Karpas-422 (cell line): ENCODE measurements around the gene TRPV3. TPM values are rescaled to one million over a fixed set of nuclear protein-coding genes. Genes with fewer than 3 reads are reported as not detected.

ENCODE experiments used
- DNase-seq: peaks from one replicate; pipeline ENCODE4 v3.0.0-alpha.2; 2015
- H2AFZ ChIP-seq: fragments of 200-600 bp; sonication (generic); 2 replicates; pipeline ENCODE4 v1.6.1; 2014; ENCODE audit warnings: antibody characterized with exemption, low read length, mixed read lengths
- H3K27ac ChIP-seq: fragments of 200-600 bp; sonication (generic); 2 replicates; pipeline ENCODE4 v1.5.1; 2014; ENCODE audit warnings: mild to moderate bottlenecking, low read length, moderate library complexity
- H3K27me3 ChIP-seq: fragments of 200-600 bp; sonication (generic); 2 replicates; pipeline ENCODE4 v1.6.1; 2014; ENCODE audit warnings: low read length, mixed read lengths
- H3K36me3 ChIP-seq: fragments of 200-600 bp; sonication (generic); 2 replicates; pipeline ENCODE4 v1.6.1; 2014; ENCODE audit warnings: low read length, mixed read lengths; ENCODE audit not compliant: insufficient read depth
- H3K4me1 ChIP-seq: fragments of 200-600 bp; sonication (generic); 2 replicates; pipeline ENCODE4 v1.6.1; 2014; ENCODE audit warnings: mild to moderate bottlenecking, low read length, mixed read lengths
- H3K4me2 ChIP-seq: fragments of 200-600 bp; sonication (generic); 2 replicates; pipeline ENCODE4 v1.6.1; 2014; ENCODE audit warnings: low read length, low read depth, mild to moderate bottlenecking; ENCODE audit not compliant: poor library complexity, severe bottlenecking
- H3K4me3 ChIP-seq: fragments of 200-600 bp; sonication (generic); 2 replicates; pipeline ENCODE4 v1.5.1; 2014; ENCODE audit warnings: mild to moderate bottlenecking, antibody characterized with exemption, low read length, mixed read lengths
- H3K79me2 ChIP-seq: fragments of 200-600 bp; sonication (generic); 2 replicates; pipeline ENCODE4 v1.6.1; 2014; ENCODE audit warnings: mild to moderate bottlenecking, low read length, mixed read lengths
- H3K9ac ChIP-seq: fragments of 200-600 bp; sonication (generic); 2 replicates; pipeline ENCODE4 v1.6.0; 2014; ENCODE audit warnings: low read length
- H3K9me2 ChIP-seq: fragments of 200-600 bp; sonication (generic), shearing (Covaris generic); replicated peaks from 2 replicates; pipeline ENCODE4 v1.6.0; 2014; ENCODE audit warnings: mild to moderate bottlenecking, low read length, moderate library complexity; ENCODE audit not compliant: insufficient read depth
- H3K9me3 ChIP-seq: fragments of 300-700, 200-600 bp; sonication (generic); 2 replicates; pipeline ENCODE4 v1.6.1; 2014; ENCODE audit warnings: low read length, mixed read lengths
- H4K20me1 ChIP-seq: fragments of 200-600 bp; sonication (generic); 2 replicates; pipeline ENCODE4 v1.6.1; 2014; ENCODE audit warnings: mild to moderate bottlenecking, antibody characterized with exemption, low read length, low read depth; ENCODE audit not compliant: insufficient read depth
- total RNA-seq: library from RNA; depleted of rRNA; stranded (reverse); fragments of >200 nt; shearing (Covaris generic); gene quantifications from 2 replicates; pipeline ENCODE4 v1.2.3, GENCODE V29; 2014; ENCODE audit warnings: low replicate concordance

The TRPV3 gene
- total RNA-seq, 1 experiment from 2014 or later: 1.4 TPM

GRCh38 chr17:3506054-3506453, 51.6 kb downstream of the TRPV3 start:
- no peak overlapping the region for H2AFZ ChIP-seq
- no peak overlapping the region for H3K4me3 ChIP-seq
- no peak overlapping the region for H3K9ac ChIP-seq
- H3K27ac ChIP-seq: no peak overlapping the region
- no peaks in the 10 kb centered on the region for H4K20me1 ChIP-seq
- DNase-seq: no peak
- no peaks in the 10 kb centered on the region for H3K36me3 ChIP-seq
- H3K9me3 ChIP-seq: no peaks in the 10 kb centered on the region
- no peaks in the 10 kb centered on the region for H3K9me2 ChIP-seq
- no peak overlapping the region for H3K4me2 ChIP-seq
- H3K4me1 ChIP-seq: no peaks in the 10 kb centered on the region
- H3K79me2 ChIP-seq: no peaks in the 10 kb centered on the region
- H3K27me3 ChIP-seq: no peaks in the 10 kb centered on the region

- Histone ChIP-seq H3K9ac (no peak overlapping the region), H3K4me3 (no peak overlapping the region), H4K20me1 (no peaks in the 10 kb centered on the region), H3K27ac (no peak overlapping the region), H3K79me2 (no peaks in the 10 kb centered on the region), H3K27me3 (no peaks in the 10 kb centered on the region), H2AFZ (no peak overlapping the region), H3K36me3 (no peaks in the 10 kb centered on the region), H3K4me2 (no peak overlapping the region), H3K9me3 (no peaks in the 10 kb centered on the region), H3K4me1 (no peaks in the 10 kb centered on the region), H3K9me2 (no peaks in the 10 kb centered on the region)
- no peak for DNase-seq
These were observed 52.6 kb downstream of the TRPV3 start for GRCh38 chr17:3505008-3505407.

GRCh38 chr17:3503285-3503684, 54.3 kb downstream of the TRPV3 start:
- Histone ChIP-seq H3K27ac (no peak overlapping the region), H3K9me2 (no peaks in the 10 kb centered on the region), H2AFZ (no peak overlapping the region), H3K27me3 (no peaks in the 10 kb centered on the region), H4K20me1 (no peaks in the 10 kb centered on the region), H3K36me3 (no peaks in the 10 kb centered on the region), H3K9me3 (no peaks in the 10 kb centered on the region), H3K4me2 (no peak overlapping the region), H3K4me3 (no peak overlapping the region), H3K9ac (no peak overlapping the region), H3K4me1 (no peaks in the 10 kb centered on the region), H3K79me2 (no peaks in the 10 kb centered on the region)
- no peak for DNase-seq

- Histone ChIP-seq H3K4me2 (no peak overlapping the region), H3K27me3 (no peaks in the 10 kb centered on the region)
These were observed 55.1 kb downstream of the TRPV3 start for GRCh38 chr17:3502466-3502865.

GRCh38 chr17:3501344-3501743, 56.3 kb downstream of the TRPV3 start:
- no peak overlapping the region for H2AFZ ChIP-seq

More at GRCh38 chr17:3502466-3502865, 55.1 kb downstream of the TRPV3 start:
- H3K4me3 ChIP-seq: no peak overlapping the region
- H4K20me1 ChIP-seq: no peaks in the 10 kb centered on the region
- no peaks in the 10 kb centered on the region for H3K9me2 ChIP-seq
- DNase-seq: no peak
- no peak overlapping the region for H3K27ac ChIP-seq
- H3K4me1 ChIP-seq: no peaks in the 10 kb centered on the region
- H3K36me3 ChIP-seq: no peaks in the 10 kb centered on the region
- no peak overlapping the region for H2AFZ ChIP-seq
- H3K79me2 ChIP-seq: no peaks in the 10 kb centered on the region
- H3K9me3 ChIP-seq: no peaks in the 10 kb centered on the region
- no peak overlapping the region for H3K9ac ChIP-seq

GRCh38 chr17:3497101-3497500, 60.5 kb downstream of the TRPV3 start:
- Histone ChIP-seq H3K9me2 (no peaks in the 10 kb centered on the region), H4K20me1 (no peaks in the 10 kb centered on the region), H3K27ac (no peak overlapping the region), H3K27me3 (0 out of 2 replicates have a peak, but pooled peaks cover 4% of the 10 kb centered on the region), H3K4me2 (no peak overlapping the region), H3K4me3 (no peak overlapping the region), H2AFZ (no peak overlapping the region), H3K4me1 (no peaks in the 10 kb centered on the region), H3K79me2 (no peaks in the 10 kb centered on the region), H3K9ac (no peak overlapping the region), H3K36me3 (no peaks in the 10 kb centered on the region), H3K9me3 (no peaks in the 10 kb centered on the region)
- DNase-seq: no peak

More at GRCh38 chr17:3501344-3501743, 56.3 kb downstream of the TRPV3 start:
- Histone ChIP-seq H3K9me3 (no peaks in the 10 kb centered on the region), H3K4me1 (no peaks in the 10 kb centered on the region), H3K27me3 (no peaks in the 10 kb centered on the region), H3K36me3 (no peaks in the 10 kb centered on the region), H3K27ac (no peak overlapping the region), H3K79me2 (no peaks in the 10 kb centered on the region), H4K20me1 (no peaks in the 10 kb centered on the region), H3K4me2 (no peak overlapping the region), H3K9ac (no peak overlapping the region), H3K9me2 (no peaks in the 10 kb centered on the region), H3K4me3 (no peak overlapping the region)
- no peak for DNase-seq

- Histone ChIP-seq H3K9ac (no peak overlapping the region), H3K36me3 (no peaks in the 10 kb centered on the region), H3K4me1 (no peaks in the 10 kb centered on the region), H4K20me1 (no peaks in the 10 kb centered on the region), H3K9me3 (no peaks in the 10 kb centered on the region), H3K79me2 (no peaks in the 10 kb centered on the region), H3K9me2 (no peaks in the 10 kb centered on the region), H3K4me2 (no peak overlapping the region), H3K27ac (no peak overlapping the region), H2AFZ (no peak overlapping the region), H3K4me3 (no peak overlapping the region), H3K27me3 (no peaks in the 10 kb centered on the region)
- DNase-seq: no peak
These were observed 72.0 kb downstream of the TRPV3 start for GRCh38 chr17:3485481-3486068.

GRCh38 chr17:3482852-3483251, 74.8 kb downstream of the TRPV3 start:
- H3K9me3 ChIP-seq: no peaks in the 10 kb centered on the region
- DNase-seq: no peak

More at GRCh38 chr17:3482852-3483251, 74.8 kb downstream of the TRPV3 start:
- no peak overlapping the region for H3K4me3 ChIP-seq
- H4K20me1 ChIP-seq: no peaks in the 10 kb centered on the region
- H3K36me3 ChIP-seq: no peaks in the 10 kb centered on the region
- H3K27ac ChIP-seq: no peak overlapping the region
- no peak overlapping the region for H3K9ac ChIP-seq
- H3K4me1 ChIP-seq: no peaks in the 10 kb centered on the region
- H3K79me2 ChIP-seq: no peaks in the 10 kb centered on the region
- no peaks in the 10 kb centered on the region for H3K27me3 ChIP-seq
- H3K4me2 ChIP-seq: no peak overlapping the region
- no peak overlapping the region for H2AFZ ChIP-seq
- no peaks in the 10 kb centered on the region for H3K9me2 ChIP-seq
